GM12892 (cell line): ENCODE data around the gene STX1B.

Experiments
- POLR2A ChIP-seq: IDR thresholded peaks from 2 replicates; pipeline ENCODE4 v1.6.1; 2011; ENCODE audit warnings: low read depth, low read length, control low read depth
- POLR2AphosphoS5 ChIP-seq: IDR thresholded peaks from 2 replicates; pipeline ENCODE4 v1.6.1; 2011; ENCODE audit warnings: low read depth, low read length, control low read depth

DNA sequence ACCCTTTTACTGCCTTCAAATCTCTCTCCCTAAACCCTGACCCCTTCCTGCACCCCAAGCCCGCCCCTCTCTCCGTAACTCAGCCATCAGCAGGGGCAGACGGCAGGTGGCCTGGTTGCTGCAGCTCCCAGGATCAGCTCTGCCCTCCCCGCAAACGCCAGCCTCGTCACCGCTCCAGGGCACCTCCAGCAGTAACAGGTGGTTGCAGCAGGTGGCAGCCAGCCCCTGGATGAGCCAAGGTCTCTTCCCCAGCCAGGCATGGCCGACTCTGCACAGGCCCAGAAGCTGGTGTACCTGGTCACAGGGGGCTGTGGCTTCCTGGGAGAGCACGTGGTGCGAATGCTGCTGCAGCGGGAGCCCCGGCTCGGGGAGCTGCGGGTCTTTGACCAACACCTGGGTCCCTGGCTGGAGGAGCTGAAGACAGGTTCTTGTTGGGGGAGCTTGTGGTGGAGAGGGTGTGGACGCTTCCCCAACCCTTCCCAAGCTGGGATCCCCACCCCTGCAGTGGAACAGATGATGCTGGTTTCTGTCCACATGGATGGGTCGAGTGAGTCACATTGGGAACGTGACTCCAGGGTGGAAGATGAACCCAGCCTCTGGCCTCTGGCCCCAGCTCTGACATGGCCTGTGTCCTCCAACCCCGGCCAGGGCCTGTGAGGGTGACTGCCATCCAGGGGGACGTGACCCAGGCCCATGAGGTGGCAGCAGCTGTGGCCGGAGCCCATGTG is 24.9 kb downstream of the STX1B start:
- TF ChIP-seq POLR2A = no peak
- TF ChIP-seq POLR2AphosphoS5 = no peak
